H1 (cell line): Measurements from ENCODE around the gene GPR25. TPM values are rescaled to one million over a fixed set of nuclear protein-coding genes. Genes with fewer than 3 reads are reported as not detected.

Experiments
- CTCF ChIA-PET: fragments of 300-600 bp; sonication (Branson Sonifier 250); formaldehyde crosslinking; loops from one replicate; lab custom pipeline; 2021; ENCODE audit not compliant: partially characterized antibody; lab: Charles Lee
- POLR2A ChIA-PET: fragments of 300-600 bp; sonication (Branson Sonifier 250); formaldehyde crosslinking; loops from one replicate; lab custom pipeline; 2021; ENCODE audit warnings: inconsistent platforms; ENCODE audit not compliant: partially characterized antibody; lab: Charles Lee
- DNase-seq, 2 experiments: peaks; one replicate each; pipeline versions ENCODE4 v3.0.0 to v3.0.0-alpha.2; 2010 to 2022; ENCODE audit warnings: low spot score in 2 of 2, low read depth in 1 of 2, mixed read lengths in 1 of 2
- FAIRE-seq: peaks from 2 replicates; lab custom pipeline; 2011; peaks lifted over from hg19 to GRCh38; lab: Jason Lieb, UNC
- H2AFZ ChIP-seq: 2 replicates; pipeline ENCODE4 v1.8.1; 2012; ENCODE audit warnings: low read length, inconsistent platforms
- H2AK5ac ChIP-seq: 2 replicates; pipeline ENCODE4 v1.6.1; 2013; ENCODE audit warnings: low read depth, low read length
- H2BK120ac ChIP-seq: replicated peaks from 2 replicates; pipeline ENCODE3; 2013; ENCODE audit warnings: low read depth, low read length, inconsistent platforms
- H2BK12ac ChIP-seq: 2 replicates; pipeline ENCODE4 v1.6.1; 2013; ENCODE audit warnings: low read depth, low read length
- H2BK15ac ChIP-seq: 2 replicates; pipeline ENCODE4 v1.6.1; 2013; ENCODE audit warnings: low read length
- H2BK20ac ChIP-seq: 2 replicates; pipeline ENCODE4 v1.6.1; 2013; ENCODE audit warnings: low read length
- H2BK5ac ChIP-seq: 2 replicates; pipeline ENCODE4 v1.6.1; 2013; ENCODE audit warnings: low read depth, low read length
- H3K14ac ChIP-seq: 2 replicates; pipeline ENCODE4 v1.6.1; 2013; ENCODE audit warnings: inconsistent platforms; ENCODE audit not compliant: insufficient read length
- H3K18ac ChIP-seq: 2 replicates; pipeline ENCODE4 v1.6.1; 2013; ENCODE audit warnings: low read length; ENCODE audit errors: extremely low read depth
- H3K23ac ChIP-seq: 2 replicates; pipeline ENCODE4 v1.6.1; 2013; ENCODE audit warnings: inconsistent platforms; ENCODE audit not compliant: insufficient read length
- H3K23me2 ChIP-seq: 2 replicates; pipeline ENCODE4 v1.6.1; 2013; ENCODE audit warnings: low read depth, low read length
- H3K27ac ChIP-seq: 2 replicates; pipeline ENCODE4 v1.6.1; 2011; ENCODE audit warnings: low read depth, low read length, inconsistent platforms
- H3K27me3 ChIP-seq, 4 experiments: replicated peaks in 1 of 4; 1 replicate in 1 of 4; 2 replicates in 3 of 4; pipeline versions ENCODE4 v1.6.1 to v1.8.1; 2011 to 2013; ENCODE audit warnings: low read length in 3 of 4, mild to moderate bottlenecking in 3 of 4, inconsistent platforms in 2 of 4, mixed read lengths in 2 of 4, moderate library complexity in 1 of 4; ENCODE audit not compliant: control insufficient read depth in 3 of 4, insufficient read depth in 3 of 4; ENCODE audit errors: extremely low read depth in 1 of 4
- H3K36me3 ChIP-seq, 4 experiments: 2 replicates each; pipeline versions ENCODE4 v1.6.1 to v1.8.1; 2011 to 2013; ENCODE audit warnings: mild to moderate bottlenecking in 4 of 4, low read length in 3 of 4, moderate library complexity in 2 of 4, control low read depth in 1 of 4, inconsistent platforms in 1 of 4; ENCODE audit not compliant: insufficient read depth in 4 of 4, control insufficient read depth in 2 of 4
- H3K4ac ChIP-seq: replicated peaks from 2 replicates; pipeline ENCODE3; 2013; ENCODE audit warnings: low read length, low read depth, mixed read lengths, inconsistent platforms; ENCODE audit not compliant: insufficient read length
- H3K4me1 ChIP-seq, 4 experiments: replicated peaks in 1 of 4; 1 replicate in 1 of 4; 2 replicates in 3 of 4; pipeline versions ENCODE4 v1.6.1 to v1.8.1; 2011 to 2013; ENCODE audit warnings: low read length in 3 of 4, inconsistent platforms in 2 of 4, mixed read lengths in 1 of 4; ENCODE audit not compliant: insufficient read depth in 4 of 4, control insufficient read depth in 3 of 4
- H3K4me2 ChIP-seq, 2 experiments: 2 replicates each; pipeline versions ENCODE4 v1.6.1 to v1.8.1; 2011 to 2013; ENCODE audit warnings: low read depth in 2 of 2, low read length in 2 of 2, control low read depth in 1 of 2, inconsistent platforms in 1 of 2, mild to moderate bottlenecking in 1 of 2; ENCODE audit not compliant: insufficient read depth in 1 of 2
- H3K4me3 ChIP-seq, 4 experiments: fragments of 200-600, 300-600 bp in 1 of 4; sonication (generic), shearing (Covaris generic), sonication (Bioruptor Twin) in 1 of 4; 2 replicates each; pipeline versions ENCODE4 v1.5.1 to v1.8.1; 2011 to 2016; ENCODE audit warnings: low read length in 4 of 4, low read depth in 3 of 4, control low read depth in 2 of 4, inconsistent platforms in 2 of 4, mild to moderate bottlenecking in 2 of 4, mixed read lengths in 1 of 4, moderate library complexity in 1 of 4; ENCODE audit not compliant: insufficient read depth in 2 of 4; ENCODE audit errors: extremely low read depth in 1 of 4
- H3K56ac ChIP-seq: replicated peaks from 2 replicates; pipeline ENCODE3; 2013; ENCODE audit warnings: low read depth, mild to moderate bottlenecking, mixed read lengths, low read length, inconsistent platforms; ENCODE audit not compliant: insufficient read length
- H3K79me1 ChIP-seq: 2 replicates; pipeline ENCODE4 v1.6.1; 2013; ENCODE audit warnings: low read depth, low read length, control low read depth
- H3K79me2 ChIP-seq, 2 experiments: 2 replicates each; pipeline versions ENCODE4 v1.6.1 to v1.8.1; 2012 to 2013; ENCODE audit warnings: low read length in 2 of 2, mild to moderate bottlenecking in 2 of 2, inconsistent platforms in 1 of 2; ENCODE audit not compliant: insufficient read depth in 2 of 2, control insufficient read depth in 1 of 2
- H3K9ac ChIP-seq, 4 experiments: replicated peaks in 1 of 4; 1 replicate in 1 of 4; 2 replicates in 3 of 4; pipeline versions ENCODE4 v1.6.1 to v1.8.1; 2011 to 2013; ENCODE audit warnings: low read depth in 3 of 4, low read length in 3 of 4, control low read depth in 2 of 4, mild to moderate bottlenecking in 2 of 4, moderate library complexity in 2 of 4, inconsistent platforms in 1 of 4; ENCODE audit errors: extremely low read depth in 1 of 4
- H3K9me3 ChIP-seq, 2 experiments: 2 replicates each; pipeline versions ENCODE4 v1.6.1 to v1.8.1; 2012 to 2013; ENCODE audit warnings: mild to moderate bottlenecking in 2 of 2, moderate library complexity in 2 of 2, control low read depth in 1 of 2, inconsistent platforms in 1 of 2, low read depth in 1 of 2, low read length in 1 of 2, mixed read lengths in 1 of 2; ENCODE audit not compliant: insufficient read depth in 2 of 2
- H4K20me1 ChIP-seq, 2 experiments: replicated peaks in 1 of 2; 2 replicates each; pipeline versions ENCODE3 to v1.8.1; 2011 to 2013; ENCODE audit warnings: inconsistent platforms in 2 of 2, low read length in 2 of 2, mild to moderate bottlenecking in 1 of 2; ENCODE audit not compliant: insufficient read depth in 2 of 2, control insufficient read depth in 1 of 2
- H4K5ac ChIP-seq: 2 replicates; pipeline ENCODE4 v1.6.1; 2013; ENCODE audit warnings: low read length, low read depth, mixed read lengths, inconsistent platforms; ENCODE audit not compliant: insufficient read length
- H4K8ac ChIP-seq: 2 replicates; pipeline ENCODE4 v1.8.0; 2013; ENCODE audit warnings: mild to moderate bottlenecking, moderate library complexity, low read length, inconsistent platforms; ENCODE audit not compliant: insufficient read depth; ENCODE audit errors: extremely low read depth
- H4K91ac ChIP-seq: replicated peaks from 2 replicates; pipeline ENCODE3; 2013; ENCODE audit warnings: low read length, mixed read lengths, inconsistent platforms; ENCODE audit not compliant: insufficient read length
- ASH2L ChIP-seq: fragments of 200-600, 300-600 bp; sonication (generic); IDR thresholded peaks from one replicate; pipeline ENCODE4 v1.7.1; 2017; ENCODE audit warnings: low read length
- POLR2A ChIP-seq, 2 experiments: IDR thresholded peaks; 1 replicate in 1 of 2; 2 replicates in 1 of 2; pipeline ENCODE4 v1.6.1; 2011; ENCODE audit warnings: low read depth in 2 of 2, low read length in 2 of 2, mild to moderate bottlenecking in 2 of 2; ENCODE audit errors: control extremely low read depth in 1 of 2
- POLR2AphosphoS5 ChIP-seq: IDR thresholded peaks from 2 replicates; pipeline ENCODE4 v1.6.1; 2011; ENCODE audit warnings: low read depth, low read length
- RBBP5 ChIP-seq: IDR thresholded peaks from 2 replicates; pipeline ENCODE4 v1.7.1; 2012; ENCODE audit warnings: low read depth, mild to moderate bottlenecking, inconsistent platforms, low read length, moderate library complexity, borderline replicate concordance
- TAF1 ChIP-seq: IDR thresholded peaks from 2 replicates; pipeline ENCODE4 v1.6.1; 2011; ENCODE audit warnings: mild to moderate bottlenecking, low read depth, low read length
- TEAD4 ChIP-seq: IDR thresholded peaks from 2 replicates; pipeline ENCODE4 v1.6.1; 2012; ENCODE audit warnings: low read depth, low read length, inconsistent platforms, mixed read lengths
- WGBS, 2 experiments: shearing (Covaris generic) in 1 of 2; methylation state at CpG; one replicate each; pipeline versions ENCODE4 v1.1.6 to v1.1.7; 2013 to 2015; ENCODE audit warnings: low lambda C conversion rate in 2 of 2, mixed read lengths in 2 of 2, inconsistent platforms in 1 of 2, low coverage in 1 of 2, missing lambda C conversion rate in 1 of 2; ENCODE audit not compliant: insufficient replicate concordance in 2 of 2, insufficient coverage in 1 of 2, insufficient read length in 1 of 2; ENCODE audit errors: extremely low coverage in 1 of 2, missing lambda C conversion rate in 1 of 2; 5-methylcytosine and 5-hydroxymethylcytosine counted together
- polyA plus RNA-seq, 7 experiments: library from polyadenylated mRNA; depleted of rRNA in 3 of 7; stranded (reverse) in 5 of 7; unstranded in 2 of 7; fragments of >200 nt in 5 of 7; fragments of 200-250 nt in 2 of 7; gene quantifications; 1 replicate in 5 of 7; 2 replicates in 1 of 7; 4 replicates in 1 of 7; pipeline versions ENCODE4 v1.2.1 to v1.2.3, GENCODE V29; 2011 to 2013; ENCODE audit warnings: missing spikeins in 2 of 7, mixed read lengths in 2 of 7
- total RNA-seq: library from RNA; stranded (reverse); fragmentation: NEBNext Ultra II Directional; extraction: Animal tissue kit (Norgen Biotek cat#: 25700); gene quantifications from 2 replicates; pipeline ENCODE4 v1.2.1, GENCODE V29; 2021

The GPR25 gene
- total and polyA plus RNA-seq, 2 of the 8 experiments (the other 6 are each of a cell fraction or from before 2014, with no cell fraction given), result not detected

- Histone ChIP-seq H3K79me2 (peaks cover 3 to 58% of the 10 kb centered on the region in 2 experiments), H3K27me3 (no peaks in the 10 kb centered on the region), H2AK5ac (no peak overlapping the region), H2BK20ac (no peak overlapping the region), H3K4me2 (peak overlapping the region; percentile 79 to 95), H2AFZ (no peak overlapping the region), H3K23ac (no peak overlapping the region)
- WGBS, 2 experiments, result 32% methylated on average over 6 of the region's 6 CpGs; no CpG with 5 or more reads in 1 of the 2 experiments
- no peak for DNase-seq
- peak in 1 of 2 experiments; percentile 26; a peak in 1 of 3 replicates for TF ChIP-seq POLR2A (IDR thresholded peaks at IDR 0.05; ENCODE audit: control extremely low read depth in 1 of 2, low read depth in 2 of 2, low read length in 2 of 2)
- peak; percentile 16; the same call in 1 of the 2 replicates for TF ChIP-seq TAF1
- TF ChIP-seq TEAD4, result 0 out of 2 replicates have a peak, but pooled peaks have one; percentile 56
- TF ChIP-seq ASH2L, result no peak
- no peak for TF ChIP-seq RBBP5
- 0 out of 2 replicates have a peak, but pooled peaks have one; percentile 33 for TF ChIP-seq POLR2AphosphoS5
- TF ChIP-seq, all 59 proteins: peak for 4
- Histone ChIP-seq H3K4me3 (peak overlapping the region; percentile 4 to 78 (median 22); a peak in 5 of 8 replicates), H3K56ac (no peak overlapping the region), H3K4ac (no peak overlapping the region), H2BK15ac (0 out of 2 replicates have a peak overlapping the region, but pooled peaks have one; percentile 47), H3K9me3 (no peaks in the 10 kb centered on the region), H2BK12ac (peak overlapping the region; percentile 79; the same call in 1 of the 2 replicates), H3K14ac (no peak overlapping the region), H4K5ac (peak overlapping the region; percentile 41), H2BK120ac (no peak overlapping the region), H3K79me1 (peaks cover 25% of the 10 kb centered on the region), H3K18ac (peak overlapping the region; percentile 20; the same call in 1 of the 2 replicates), H4K20me1 (peaks cover 6 to 17% of the 10 kb centered on the region in 2 experiments), H3K4me1 (peaks cover 15 to 45% (median 33%) of the 10 kb centered on the region in 4 experiments), H3K27ac (peak overlapping the region; percentile 43; the same call in 1 of the 2 replicates), H3K36me3 (peaks cover 0 to 8% (median 0%) of the 10 kb centered on the region in 4 experiments; a peak in 3 of 8 replicates), H2BK5ac (peak overlapping the region; percentile 73; the same call in 1 of the 2 replicates), H4K8ac (no peak overlapping the region), H3K9ac (peak overlapping the region in 1 of 4 experiments; percentile 6; a peak in 1 of 7 replicates), H4K91ac (no peak overlapping the region), H3K23me2 (peaks cover 8% of the 10 kb centered on the region)
- CTCF ChIA-PET, result interaction anchor here (1.0 to 8.6 kb wide), 4 partner anchors 9 to 146 kb away, joined by 3 to 47 read pairs (median 4); no protein-coding TSS in a partner anchor
- POLR2A ChIA-PET, result interaction anchor here (0.7 to 11.2 kb wide), 12 partner anchors 8 to 272 kb away, joined by 3 to 208 read pairs (median 12); partner anchors contain the start of genes GPR25, KIF14 and KIF21B
- FAIRE-seq, result no peak
Observed at GRCh38 chr1:200893411-200893901, 20.7 kb downstream of the GPR25 start.
